GM12892 (cell line): Measurements from ENCODE around the gene RWDD3.

Source experiments
- POLR2A ChIP-seq: IDR thresholded peaks from 2 replicates; pipeline ENCODE4 v1.6.1; 2011; ENCODE audit warnings: low read depth, low read length, control low read depth
- POLR2AphosphoS5 ChIP-seq: IDR thresholded peaks from 2 replicates; pipeline ENCODE4 v1.6.1; 2011; ENCODE audit warnings: low read depth, low read length, control low read depth

DNA sequence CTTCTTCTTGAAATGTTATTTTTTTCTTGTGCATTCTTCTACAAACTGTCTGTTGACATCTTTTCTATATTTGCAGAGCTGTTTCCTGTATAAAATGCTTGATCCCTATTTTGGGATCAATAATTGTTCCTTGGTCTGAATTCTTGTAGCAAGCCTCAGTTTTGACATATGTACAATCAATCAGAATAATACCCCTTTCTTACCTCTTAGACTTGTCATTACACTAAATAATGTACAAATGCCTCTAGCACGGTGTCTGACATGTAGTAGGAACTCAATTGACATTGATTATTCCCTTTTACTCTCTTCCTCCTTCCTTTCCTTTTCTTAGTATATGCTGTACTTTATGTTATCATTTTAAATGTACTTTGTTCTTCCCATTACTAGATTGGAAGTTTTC lies 25.2 kb downstream of the RWDD3 start:
- no peak for TF ChIP-seq POLR2AphosphoS5
- TF ChIP-seq POLR2A: no peak
